ENCODE measurements around the gene USP54. TPM values are rescaled to one million over a fixed set of nuclear protein-coding genes. Genes with fewer than 3 reads are reported as not detected.
"Not testable (repeated sequence)": the region's sequence is repeated elsewhere in the genome, so short reads cannot be mapped to it uniquely, and the experiment has no call there.

USP54 gene
- total and polyA plus RNA-seq, 2 experiments from 2014 or later = 4.2 to 6.8 TPM

- no peaks in the 10 kb centered on the region for H3K27me3 ChIP-seq (replicated peaks; ENCODE audit: insufficient read depth)
- no peaks in the 10 kb centered on the region for H3K9me3 ChIP-seq (ENCODE audit: low read depth)
- H3K4me1 ChIP-seq (ENCODE audit: insufficient read depth) = peaks cover 51% of the 10 kb centered on the region
- no peaks in the 10 kb centered on the region for H3K79me2 ChIP-seq (ENCODE audit: insufficient read depth)
- H3K27ac ChIP-seq = peak overlapping the region; percentile 39
- peak; percentile 82 for DNase-seq
- TF ChIP-seq EZH2 (IDR thresholded peaks at IDR 0.05; ENCODE audit: insufficient read depth, poor library complexity, severe bottlenecking) (no peak), EZH2phosphoT487 (IDR thresholded peaks at IDR 0.05; ENCODE audit: insufficient read depth, low read depth) (no peak)
- peak overlapping the region; percentile 11; the same call in 1 of the 2 replicates for H3K9ac ChIP-seq
- 0% methylated on average over 1 of the region's 1 CpG for WGBS, 2 experiments (ENCODE audit: low coverage in 1 of 2, low lambda C conversion rate in 2 of 2, missing lambda C conversion rate in 2 of 2)
- no peaks in the 10 kb centered on the region for H3K9me2 ChIP-seq (ENCODE audit: insufficient read depth)
- H3K4me3 ChIP-seq = peak overlapping the region; percentile 28; the same call in 1 of the 2 replicates
- H3K36me3 ChIP-seq (ENCODE audit: low read depth) = no peaks in the 10 kb centered on the region
- peak overlapping the region; percentile 67 for H3K4me2 ChIP-seq (ENCODE audit: unreplicated experiment)
- in situ Hi-C loops (cut with MboI) = no loop called here
- no peak overlapping the region for H2AFZ ChIP-seq
- peaks cover 33% of the 10 kb centered on the region for H3F3A ChIP-seq (ENCODE audit: insufficient read depth)
- H4K20me1 ChIP-seq (ENCODE audit: insufficient read depth) = no peaks in the 10 kb centered on the region
Observed at GRCh38 chr10:73586583-73586984, 4.6 kb downstream of the USP54 start.

- peak; percentile 52 for DNase-seq
- TF ChIP-seq EZH2phosphoT487 (IDR thresholded peaks at IDR 0.05; ENCODE audit: insufficient read depth, low read depth) = no peak
- TF ChIP-seq EZH2 (IDR thresholded peaks at IDR 0.05; ENCODE audit: insufficient read depth, poor library complexity, severe bottlenecking) = no peak
- H3K36me3 ChIP-seq (ENCODE audit: low read depth) = no peaks in the 10 kb centered on the region
- peaks cover 41% of the 10 kb centered on the region for H3K4me1 ChIP-seq (ENCODE audit: insufficient read depth)
- H3K4me3 ChIP-seq = no peak overlapping the region
- H2AFZ ChIP-seq = no peak overlapping the region
- H3K27ac ChIP-seq = no peak overlapping the region
- in situ Hi-C loops (cut with MboI) = no loop called here
- no peaks in the 10 kb centered on the region for H4K20me1 ChIP-seq (ENCODE audit: insufficient read depth)
- H3K9ac ChIP-seq = no peak overlapping the region
- H3F3A ChIP-seq (ENCODE audit: insufficient read depth) = peaks cover 24% of the 10 kb centered on the region
- peak overlapping the region; percentile 67 for H3K4me2 ChIP-seq (ENCODE audit: unreplicated experiment)
- WGBS, 2 experiments (ENCODE audit: low coverage in 1 of 2, low lambda C conversion rate in 2 of 2, missing lambda C conversion rate in 2 of 2) = 100% methylated on average over 3 of the region's 3 CpGs
- H3K27me3 ChIP-seq (replicated peaks; ENCODE audit: insufficient read depth) = no peaks in the 10 kb centered on the region
- no peaks in the 10 kb centered on the region for H3K79me2 ChIP-seq (ENCODE audit: insufficient read depth)
- H3K9me3 ChIP-seq (ENCODE audit: low read depth) = no peaks in the 10 kb centered on the region
- H3K9me2 ChIP-seq (ENCODE audit: insufficient read depth) = no peaks in the 10 kb centered on the region
Observed at GRCh38 chr10:73585327-73585726, 5.8 kb downstream of the USP54 start.

DNA sequence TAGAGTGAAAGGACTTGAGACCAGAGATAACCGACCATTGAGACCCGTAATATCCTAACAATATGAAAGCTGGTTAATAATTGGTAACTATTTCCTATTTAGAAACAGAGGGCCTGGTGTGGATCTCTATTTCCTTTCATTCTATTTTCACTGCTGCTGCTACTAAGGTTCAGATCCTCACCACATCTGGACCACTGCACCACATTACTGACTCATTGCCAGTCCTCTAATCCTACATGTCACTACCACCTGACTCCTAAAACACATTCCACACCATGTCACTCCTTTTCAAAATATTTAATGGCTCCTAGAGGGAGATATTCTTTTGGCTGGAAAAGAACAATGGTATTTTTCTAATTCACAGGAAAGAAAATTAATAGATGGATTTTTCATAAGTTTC is 6.4 kb downstream of the USP54 start:
- 81 to 88% methylated on average over 2 of the region's 2 CpGs for WGBS, 2 experiments (ENCODE audit: low coverage in 1 of 2, low lambda C conversion rate in 2 of 2, missing lambda C conversion rate in 2 of 2)
- Histone ChIP-seq H3K9ac (no peak overlapping the region), H3K79me2 (ENCODE audit: insufficient read depth) (no peaks in the 10 kb centered on the region), H3K27ac (no peak overlapping the region), H3K4me3 (no peak overlapping the region), H2AFZ (no peak overlapping the region), H4K20me1 (ENCODE audit: insufficient read depth) (no peaks in the 10 kb centered on the region), H3K9me2 (ENCODE audit: insufficient read depth) (no peaks in the 10 kb centered on the region), H3K4me2 (ENCODE audit: unreplicated experiment) (no peak overlapping the region), H3F3A (ENCODE audit: insufficient read depth) (peaks cover 24% of the 10 kb centered on the region), H3K9me3 (ENCODE audit: low read depth) (no peaks in the 10 kb centered on the region), H3K4me1 (ENCODE audit: insufficient read depth) (peaks cover 41% of the 10 kb centered on the region), H3K36me3 (ENCODE audit: low read depth) (no peaks in the 10 kb centered on the region), H3K27me3 (replicated peaks; ENCODE audit: insufficient read depth) (no peaks in the 10 kb centered on the region)
- in situ Hi-C loops (cut with MboI) = no loop called here
- peak; percentile 49 for DNase-seq
- TF ChIP-seq EZH2phosphoT487 (IDR thresholded peaks at IDR 0.05; ENCODE audit: insufficient read depth, low read depth) (no peak), EZH2 (IDR thresholded peaks at IDR 0.05; ENCODE audit: insufficient read depth, poor library complexity, severe bottlenecking) (no peak)

DNA sequence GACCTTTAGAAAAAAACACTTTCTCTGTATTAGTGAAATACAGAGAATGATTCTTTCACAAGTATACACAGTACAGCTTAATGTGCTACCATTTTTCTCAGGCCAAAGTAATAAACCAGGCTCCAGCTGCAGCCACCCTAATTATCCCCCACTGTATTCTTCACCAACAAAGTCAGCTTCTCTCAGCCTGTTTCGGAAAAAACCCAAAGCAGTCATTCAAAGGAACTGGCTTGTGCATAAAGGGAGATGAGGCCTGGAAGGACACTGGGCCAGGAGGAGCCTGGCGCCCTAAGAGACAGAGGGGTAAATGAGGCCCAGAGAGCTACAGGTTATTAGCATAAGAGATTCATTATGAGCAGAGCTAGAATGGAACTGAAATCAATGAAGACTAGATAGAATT is 9.2 kb downstream of the USP54 start:
- TF ChIP-seq EZH2phosphoT487 (IDR thresholded peaks at IDR 0.05; ENCODE audit: insufficient read depth, low read depth) = no peak
- no peak for TF ChIP-seq EZH2 (IDR thresholded peaks at IDR 0.05; ENCODE audit: insufficient read depth, poor library complexity, severe bottlenecking)
- H2AFZ ChIP-seq = no peak overlapping the region

GRCh38 chr10:73578927-73579326 is 12.2 kb downstream of the USP54 start:
- DNase-seq; H3K27me3 ChIP-seq (replicated peaks; ENCODE audit: insufficient read depth); H3K9me3 ChIP-seq (ENCODE audit: low read depth); H3K4me2 ChIP-seq (ENCODE audit: unreplicated experiment); in situ Hi-C loops (cut with MboI); H3K9me2 ChIP-seq (ENCODE audit: insufficient read depth); H3K27ac ChIP-seq; H3F3A ChIP-seq (ENCODE audit: insufficient read depth); H3K79me2 ChIP-seq (ENCODE audit: insufficient read depth); H2AFZ ChIP-seq; H3K4me3 ChIP-seq; H4K20me1 ChIP-seq (ENCODE audit: insufficient read depth); H3K36me3 ChIP-seq (ENCODE audit: low read depth); H3K9ac ChIP-seq: not testable (repeated sequence)
- H3K4me1 ChIP-seq (ENCODE audit: insufficient read depth) = peaks cover 16% of the 10 kb centered on the region
- WGBS, 2 experiments (ENCODE audit: low coverage in 1 of 2, low lambda C conversion rate in 2 of 2, missing lambda C conversion rate in 2 of 2) = 98 to 99% methylated on average over 6 of the region's 6 CpGs

More for the DNA sequence above, 9.2 kb downstream of the USP54 start:
- no peak for DNase-seq
- no peaks in the 10 kb centered on the region for H3K9me3 ChIP-seq (ENCODE audit: low read depth)
- no peak overlapping the region for H3K4me3 ChIP-seq
- peaks cover 23% of the 10 kb centered on the region for H3F3A ChIP-seq (ENCODE audit: insufficient read depth)
- in situ Hi-C loops (cut with MboI) = no loop called here
- H3K4me1 ChIP-seq (ENCODE audit: insufficient read depth) = peaks cover 23% of the 10 kb centered on the region
- no peaks in the 10 kb centered on the region for H3K36me3 ChIP-seq (ENCODE audit: low read depth)
- H3K9me2 ChIP-seq (ENCODE audit: insufficient read depth) = no peaks in the 10 kb centered on the region
- no peaks in the 10 kb centered on the region for H4K20me1 ChIP-seq (ENCODE audit: insufficient read depth)
- H3K27me3 ChIP-seq (replicated peaks; ENCODE audit: insufficient read depth) = no peaks in the 10 kb centered on the region
- no peak overlapping the region for H3K9ac ChIP-seq
- no peak overlapping the region for H3K4me2 ChIP-seq (ENCODE audit: unreplicated experiment)
- H3K27ac ChIP-seq = no peak overlapping the region
- no peaks in the 10 kb centered on the region for H3K79me2 ChIP-seq (ENCODE audit: insufficient read depth)
- 95 to 97% methylated on average over 2 of the region's 2 CpGs for WGBS, 2 experiments (ENCODE audit: low coverage in 1 of 2, low lambda C conversion rate in 2 of 2, missing lambda C conversion rate in 2 of 2)

Data from GM23248 (cell line).